HEK293 (cell line): Measurements from ENCODE around the gene DENND1A.

Experiments used
- CTCF ChIA-PET: fragments of 350-600 bp; formaldehyde crosslinking; extraction: SDS; loops from one replicate; lab custom pipeline; 2021; ENCODE audit warnings: antibody characterized with exemption; lab: Yijun Ruan, JAX
- POLR2A ChIA-PET: fragments of 300-600 bp; formaldehyde crosslinking; extraction: SDS; loops from one replicate; lab custom pipeline; 2020; ENCODE audit warnings: antibody characterized with exemption, inconsistent platforms; lab: Yijun Ruan, JAX
- H3K27ac ChIP-seq: fragments of 200-500 bp; sonication (Bioruptor generic); 2 replicates; pipeline ENCODE4 v1.5.1; 2014; ENCODE audit warnings: low read depth, low read length, control low read depth, inconsistent platforms; ENCODE audit errors: extremely low read depth
- H3K36me3 ChIP-seq, 2 experiments: fragments of 200-500 bp in 1 of 2; sonication (Bioruptor generic) in 1 of 2; 1 replicate in 1 of 2; 2 replicates in 1 of 2; pipeline ENCODE4 v1.5.1; 2014 to 2017; ENCODE audit warnings: inconsistent platforms in 2 of 2, low read length in 2 of 2; ENCODE audit not compliant: control insufficient read depth in 2 of 2, insufficient read depth in 1 of 2
- H3K4me1 ChIP-seq: fragments of 200-500 bp; sonication (Bioruptor generic); 2 replicates; pipeline ENCODE4 v1.5.1; 2014; ENCODE audit warnings: mild to moderate bottlenecking, low read length, inconsistent platforms; ENCODE audit not compliant: control insufficient read depth, insufficient read depth
- H3K4me3 ChIP-seq: 2 replicates; pipeline ENCODE4 v1.5.1; 2011; ENCODE audit warnings: low read depth, mild to moderate bottlenecking, control low read depth, low read length, moderate library complexity
- H3K9me3 ChIP-seq: fragments of 200-500 bp; sonication (Bioruptor generic); 2 replicates; pipeline ENCODE4 v1.5.1; 2014; ENCODE audit warnings: low read depth, low read length, inconsistent platforms; ENCODE audit not compliant: control insufficient read depth, insufficient read depth
- PRDM2 ChIP-seq: fragments of 450-650 bp; formaldehyde crosslinking; IDR thresholded peaks from 2 replicates; pipeline ENCODE4 v1.5.1; 2016; ENCODE audit warnings: missing biosample characterization, missing genetic modification characterization, borderline replicate concordance
- SP3 ChIP-seq: fragments of 450-650 bp; formaldehyde crosslinking; IDR thresholded peaks from 2 replicates; pipeline ENCODE4 v1.5.1; 2016; ENCODE audit warnings: missing biosample characterization, missing genetic modification characterization
- TCF7L2 ChIP-seq: IDR thresholded peaks from 2 replicates; pipeline ENCODE4 v1.6.1; 2011; ENCODE audit warnings: low read depth, mild to moderate bottlenecking, inconsistent platforms, low read length, moderate library complexity, borderline replicate concordance
- TSHZ1 ChIP-seq: fragments of 450-650 bp; formaldehyde crosslinking; IDR thresholded peaks from 2 replicates; pipeline ENCODE4 v1.5.1; 2016; ENCODE audit warnings: missing biosample characterization, missing genetic modification characterization, borderline replicate concordance
- ZBTB44 ChIP-seq: fragments of 450-650 bp; IDR thresholded peaks from 2 replicates; pipeline ENCODE4 v1.5.1; 2018; ENCODE audit warnings: missing biosample characterization, mild to moderate bottlenecking, missing genetic modification characterization
- ZBTB6 ChIP-seq: fragments of 450-650 bp; formaldehyde crosslinking; IDR thresholded peaks from 2 replicates; pipeline ENCODE4 v1.5.1; 2017; ENCODE audit warnings: missing biosample characterization, missing genetic modification characterization
- ZFP41 ChIP-seq: fragments of 450-650 bp; formaldehyde crosslinking; IDR thresholded peaks from 2 replicates; pipeline ENCODE4 v1.5.1; 2016; ENCODE audit warnings: missing biosample characterization, missing genetic modification characterization, borderline replicate concordance
- ZNF2 ChIP-seq: fragments of 450-650 bp; formaldehyde crosslinking; IDR thresholded peaks from 2 replicates; pipeline ENCODE4 v1.5.1; 2016; ENCODE audit warnings: missing biosample characterization, missing genetic modification characterization
- ZNF280C ChIP-seq: fragments of 450-650 bp; formaldehyde crosslinking; IDR thresholded peaks from 2 replicates; pipeline ENCODE4 v1.5.1; 2016; ENCODE audit warnings: missing biosample characterization, missing genetic modification characterization
- ZNF514 ChIP-seq: fragments of 450-650 bp; formaldehyde crosslinking; IDR thresholded peaks from 2 replicates; pipeline ENCODE4 v1.5.1; 2016; ENCODE audit warnings: missing biosample characterization, missing genetic modification characterization
- ZNF530 ChIP-seq: fragments of 450-650 bp; formaldehyde crosslinking; IDR thresholded peaks from 2 replicates; pipeline ENCODE4 v1.5.1; 2016; ENCODE audit warnings: low read depth, missing biosample characterization, missing genetic modification characterization
- ZNF548 ChIP-seq: fragments of 450-650 bp; formaldehyde crosslinking; IDR thresholded peaks from 2 replicates; pipeline ENCODE4 v1.5.1; 2016; ENCODE audit warnings: missing biosample characterization, missing genetic modification characterization
- ZNF555 ChIP-seq: fragments of 450-650 bp; formaldehyde crosslinking; conservative IDR thresholded peaks from 2 replicates; pipeline ENCODE4 v1.5.1; 2017; ENCODE audit warnings: missing biosample characterization, mild to moderate bottlenecking, missing genetic modification characterization, inconsistent platforms
- ZNF624 ChIP-seq: fragments of 450-650 bp; formaldehyde crosslinking; IDR thresholded peaks from 2 replicates; pipeline ENCODE4 v1.5.1; 2017; ENCODE audit warnings: missing biosample characterization, missing genetic modification characterization
- ZNF785 ChIP-seq: fragments of 450-650 bp; formaldehyde crosslinking; IDR thresholded peaks from 2 replicates; pipeline ENCODE4 v1.5.1; 2016; ENCODE audit warnings: missing biosample characterization, missing genetic modification characterization
- ZSCAN30 ChIP-seq: fragments of 450-650 bp; IDR thresholded peaks from 2 replicates; pipeline ENCODE4 v1.5.1; 2018; ENCODE audit warnings: missing biosample characterization, mild to moderate bottlenecking, missing genetic modification characterization, moderate library complexity

Gene DENND1A

GRCh38 chr9:123568691-123569688, 360.9 kb downstream of the DENND1A start (continued):
- TF ChIP-seq ZBTB6 (tag by site-specific recombination) (peak; percentile 95), ZNF530 (tag by site-specific recombination) (no peak)

GRCh38 chr9:123567013-123567412, 362.9 kb downstream of the DENND1A start:
- POLR2A ChIA-PET = no interaction called here
- TF ChIP-seq ZNF785 (tag by site-specific recombination) = no peak
- no peak for TF ChIP-seq ZSCAN30 (tag by site-specific recombination)
- no peak for TF ChIP-seq ZNF624 (tag by site-specific recombination)
- TF ChIP-seq SP3 (tag by site-specific recombination) = no peak
- TF ChIP-seq ZNF548 = no peak
- TF ChIP-seq, all 188 proteins: peak for 0
- Histone ChIP-seq H3K4me3 (no peak overlapping the region), H3K4me1 (peaks cover 10% of the 10 kb centered on the region), H3K36me3 (no peaks in the 10 kb centered on the region), H3K9me3 (no peaks in the 10 kb centered on the region), H3K27ac (no peak overlapping the region)
- CTCF ChIA-PET = no interaction called here

- H3K4me1 ChIP-seq = peaks cover 10% of the 10 kb centered on the region
- POLR2A ChIA-PET = no interaction called here
- no peaks in the 10 kb centered on the region for H3K9me3 ChIP-seq
- no peak overlapping the region for H3K27ac ChIP-seq
- CTCF ChIA-PET = no interaction called here
- no peaks in the 10 kb centered on the region for H3K36me3 ChIP-seq
- H3K4me3 ChIP-seq = no peak overlapping the region
- TF ChIP-seq ZBTB44 = no peak
- no peak for TF ChIP-seq ZNF280C (tag by site-specific recombination)
- no peak for TF ChIP-seq ZNF555 (tag by site-specific recombination)
- no peak for TF ChIP-seq ZFP41
- no peak for TF ChIP-seq ZNF785 (tag by site-specific recombination)
- no peak for TF ChIP-seq PRDM2 (tag by site-specific recombination)
- no peak for TF ChIP-seq TCF7L2
- TF ChIP-seq ZNF2 (tag by site-specific recombination) = no peak
- no peak for TF ChIP-seq ZNF514 (tag by site-specific recombination)
- TF ChIP-seq TSHZ1 (tag by site-specific recombination) = no peak
These were observed 365.3 kb downstream of the DENND1A start for GRCh38 chr9:123564652-123565051.
